Trophoblast cell (in vitro differentiated cells and primary cell): ENCODE data around the gene CCDC40.

Source experiments
- DNase-seq, 2 donors: peaks; one replicate each; pipeline ENCODE4 v3.0.0-alpha.2; 2016
- H2AFZ ChIP-seq: 2 replicates; pipeline ENCODE4 v1.6.1; 2013; ENCODE audit warnings: low read length, moderate library complexity, mild to moderate bottlenecking; ENCODE audit not compliant: insufficient read depth, poor library complexity
- H2AK5ac ChIP-seq: 2 replicates; pipeline ENCODE4 v1.6.1; 2013; ENCODE audit warnings: mild to moderate bottlenecking, low read length
- H2BK120ac ChIP-seq: 2 replicates; pipeline ENCODE4 v1.6.1; 2013; ENCODE audit warnings: low read length, mild to moderate bottlenecking, moderate library complexity; ENCODE audit not compliant: insufficient read depth, poor library complexity
- H2BK12ac ChIP-seq: 2 replicates; pipeline ENCODE4 v1.6.1; 2013; ENCODE audit warnings: mild to moderate bottlenecking, low read length, moderate library complexity
- H2BK5ac ChIP-seq: 2 replicates; pipeline ENCODE4 v1.6.1; 2013; ENCODE audit warnings: low read length, low read depth, moderate library complexity, mild to moderate bottlenecking; ENCODE audit not compliant: poor library complexity
- H3K14ac ChIP-seq: 2 replicates; pipeline ENCODE4 v1.6.1; 2013; ENCODE audit warnings: mild to moderate bottlenecking, low read length
- H3K18ac ChIP-seq: 2 replicates; pipeline ENCODE4 v1.6.1; 2013; ENCODE audit warnings: mild to moderate bottlenecking, low read length
- H3K23ac ChIP-seq: 2 replicates; pipeline ENCODE4 v1.6.1; 2013; ENCODE audit warnings: low read length
- H3K27ac ChIP-seq: 2 replicates; pipeline ENCODE4 v1.5.1; 2013; ENCODE audit warnings: low read depth, mild to moderate bottlenecking, inconsistent platforms, low read length, moderate library complexity
- H3K27me3 ChIP-seq: 2 replicates; pipeline ENCODE4 v1.6.1; 2013; ENCODE audit warnings: inconsistent platforms, mild to moderate bottlenecking, low read length, moderate library complexity; ENCODE audit not compliant: insufficient read depth
- H3K36me3 ChIP-seq, 2 experiments: 1 replicate in 1 of 2; 2 replicates in 1 of 2; pipeline ENCODE4 v1.6.1; 2013; ENCODE audit warnings: low read length in 2 of 2, mild to moderate bottlenecking in 2 of 2, moderate library complexity in 1 of 2; ENCODE audit not compliant: insufficient read depth in 2 of 2, control insufficient read depth in 1 of 2
- H3K4ac ChIP-seq: 2 replicates; pipeline ENCODE4 v1.6.1; 2013; ENCODE audit warnings: low read depth, mild to moderate bottlenecking, low read length, moderate library complexity
- H3K4me1 ChIP-seq, 2 experiments: 1 replicate in 1 of 2; 2 replicates in 1 of 2; pipeline ENCODE4 v1.6.1; 2013; ENCODE audit warnings: low read length in 2 of 2, mild to moderate bottlenecking in 2 of 2, moderate library complexity in 1 of 2; ENCODE audit not compliant: insufficient read depth in 2 of 2, control insufficient read depth in 1 of 2
- H3K4me2 ChIP-seq: 2 replicates; pipeline ENCODE4 v1.6.1; 2013; ENCODE audit warnings: inconsistent platforms, mild to moderate bottlenecking, low read length, moderate library complexity
- H3K4me3 ChIP-seq: 2 replicates; pipeline ENCODE4 v1.5.1; 2013; ENCODE audit warnings: mild to moderate bottlenecking, low read depth, low read length, inconsistent platforms
- H3K79me1 ChIP-seq: one replicate; pipeline ENCODE4 v1.6.1; 2013; ENCODE audit warnings: low read length
- H3K79me2 ChIP-seq: 2 replicates; pipeline ENCODE4 v1.6.1; 2013; ENCODE audit warnings: low read length, mild to moderate bottlenecking; ENCODE audit not compliant: control insufficient read depth, insufficient read depth, poor library complexity
- H3K9ac ChIP-seq: 2 replicates; pipeline ENCODE4 v1.6.1; 2013; ENCODE audit warnings: mild to moderate bottlenecking, low read length
- H3K9me3 ChIP-seq: 2 replicates; pipeline ENCODE4 v1.6.1; 2013; ENCODE audit warnings: low read depth, mild to moderate bottlenecking, control low read depth, inconsistent platforms, low read length; ENCODE audit not compliant: insufficient read depth
- H4K12ac ChIP-seq: 2 replicates; pipeline ENCODE4 v1.6.1; 2013; ENCODE audit warnings: low read depth, mild to moderate bottlenecking, low read length, moderate library complexity
- H4K8ac ChIP-seq: 2 replicates; pipeline ENCODE4 v1.6.1; 2013; ENCODE audit warnings: low read depth, mild to moderate bottlenecking, low read length, moderate library complexity
- H4K91ac ChIP-seq: one replicate; pipeline ENCODE4 v1.6.1; 2013; ENCODE audit warnings: low read depth, mild to moderate bottlenecking, low read length, moderate library complexity
- WGBS: extraction: QIAGEN DNeasy Blood & Tissue Kit; methylation state at CpG from one replicate; pipeline ENCODE4 v1.1.7; 2013; ENCODE audit warnings: missing lambda C conversion rate; ENCODE audit not compliant: insufficient read length, insufficient coverage; ENCODE audit errors: extremely low coverage; 5-methylcytosine and 5-hydroxymethylcytosine counted together

The CCDC40 gene

DNA sequence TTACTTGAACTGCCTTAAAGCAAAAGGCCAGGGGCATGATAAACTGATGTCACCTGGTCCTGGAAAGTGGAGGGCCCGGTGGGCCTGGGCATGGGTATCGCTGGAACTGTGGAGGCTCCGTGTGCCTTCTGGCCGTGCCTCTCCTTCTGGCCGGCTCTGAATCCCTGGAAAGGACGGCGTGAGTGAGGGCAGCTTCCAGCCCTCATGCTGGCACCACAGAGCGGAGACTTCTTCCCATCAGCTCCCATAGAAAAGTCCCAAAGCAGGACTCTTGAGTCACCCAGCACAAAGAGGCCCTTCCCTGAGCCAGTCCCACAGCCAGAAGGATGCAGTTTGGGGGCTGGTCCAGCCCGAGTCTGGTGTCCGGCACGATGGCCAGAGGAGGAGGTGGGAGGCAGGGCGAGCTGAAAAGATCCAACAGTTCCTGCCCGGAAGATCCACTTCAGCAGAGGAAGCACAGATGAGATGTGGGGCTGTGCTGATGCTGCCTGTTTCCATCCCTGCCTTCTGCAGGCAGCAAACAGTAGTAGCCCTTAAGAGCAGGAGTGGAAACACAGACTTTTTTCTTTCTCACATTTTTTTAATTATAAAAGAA lies 72.7 kb downstream of the CCDC40 start:
- H2AK5ac ChIP-seq = no peak overlapping the region
- H3K23ac ChIP-seq = no peak overlapping the region
- no peak overlapping the region for H3K4me2 ChIP-seq
- no peak overlapping the region for H3K14ac ChIP-seq
- H4K12ac ChIP-seq = no peak overlapping the region
- no CpG with 5 or more reads among the region's 13 CpGs for WGBS
- no peak overlapping the region for H2BK12ac ChIP-seq
- no peak overlapping the region for H3K18ac ChIP-seq
- peaks cover 2% of the 10 kb centered on the region for H3K9me3 ChIP-seq
- H3K27ac ChIP-seq = no peak overlapping the region
- no peak overlapping the region for H4K91ac ChIP-seq
- no peak overlapping the region for H2AFZ ChIP-seq
- H3K4me1 ChIP-seq = peaks cover 21 to 29% of the 10 kb centered on the region in 2 experiments
- no peak overlapping the region for H2BK120ac ChIP-seq
- no peak overlapping the region for H2BK5ac ChIP-seq
- peaks cover 3 to 4% of the 10 kb centered on the region in 2 experiments for H3K36me3 ChIP-seq
- peaks cover 9% of the 10 kb centered on the region for H3K79me1 ChIP-seq
- H3K4ac ChIP-seq = no peak overlapping the region
- no peak overlapping the region for H4K8ac ChIP-seq
- no peak overlapping the region for H3K9ac ChIP-seq
- DNase-seq = no peak
- no peak overlapping the region for H3K4me3 ChIP-seq
- H3K27me3 ChIP-seq = no peaks in the 10 kb centered on the region
- H3K79me2 ChIP-seq = peaks cover 3% of the 10 kb centered on the region

DNA sequence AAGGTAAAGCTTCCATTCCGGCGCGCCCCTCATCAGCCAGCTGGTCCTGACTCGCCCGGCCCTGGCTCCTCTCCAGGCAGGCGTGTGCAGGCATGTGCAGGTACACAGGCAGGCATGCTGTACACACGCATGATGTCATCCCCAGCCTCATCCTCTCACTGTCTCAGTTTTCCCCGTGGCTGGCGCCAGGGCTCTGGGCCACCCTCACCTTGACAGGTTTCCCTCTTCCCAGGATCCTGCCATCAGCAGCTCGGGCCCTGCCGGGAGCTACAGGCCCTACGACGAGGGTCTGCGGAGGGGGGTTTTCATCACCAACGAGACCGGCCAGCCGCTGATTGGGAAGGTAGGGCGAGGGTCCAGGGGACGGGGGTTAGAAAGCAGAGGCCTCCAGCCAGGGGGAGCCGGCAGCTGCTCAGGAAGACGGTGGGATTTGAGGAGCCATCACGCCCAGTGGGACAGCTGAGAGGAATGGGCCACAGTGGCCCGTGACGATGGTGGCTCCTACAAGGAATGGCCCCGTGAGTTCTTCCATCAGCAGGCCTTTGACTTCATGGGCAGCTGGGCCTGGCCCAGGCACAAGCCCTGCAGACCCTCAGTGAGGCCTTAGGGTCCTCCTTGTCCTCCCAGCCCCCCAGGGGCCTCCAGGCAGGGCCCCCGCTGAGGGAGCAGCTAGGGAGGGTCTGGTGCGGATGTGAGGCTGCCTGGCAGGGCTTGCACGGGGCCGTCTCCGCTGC lies 73.4 kb downstream of the CCDC40 start:
- Histone ChIP-seq H3K36me3 (peaks cover 3 to 4% of the 10 kb centered on the region in 2 experiments), H4K8ac (no peak overlapping the region), H3K9ac (no peak overlapping the region), H3K27ac (no peak overlapping the region), H3K9me3 (peaks cover 2% of the 10 kb centered on the region), H3K79me2 (peaks cover 3% of the 10 kb centered on the region), H3K4me3 (no peak overlapping the region), H3K4me2 (no peak overlapping the region), H3K18ac (no peak overlapping the region), H3K27me3 (no peaks in the 10 kb centered on the region), H3K14ac (no peak overlapping the region), H2BK120ac (no peak overlapping the region), H2BK12ac (peak overlapping the region; percentile 7), H3K79me1 (peaks cover 9% of the 10 kb centered on the region), H3K4ac (no peak overlapping the region), H3K4me1 (peaks cover 16 to 25% of the 10 kb centered on the region in 2 experiments), H3K23ac (no peak overlapping the region), H2AFZ (no peak overlapping the region), H2AK5ac (peak overlapping the region; percentile 40), H2BK5ac (no peak overlapping the region), H4K12ac (no peak overlapping the region), H4K91ac (peak overlapping the region; percentile 42)
- peak in 1 of 2 donors; percentile 44 for DNase-seq
- no CpG with 5 or more reads among the region's 30 CpGs for WGBS

DNA sequence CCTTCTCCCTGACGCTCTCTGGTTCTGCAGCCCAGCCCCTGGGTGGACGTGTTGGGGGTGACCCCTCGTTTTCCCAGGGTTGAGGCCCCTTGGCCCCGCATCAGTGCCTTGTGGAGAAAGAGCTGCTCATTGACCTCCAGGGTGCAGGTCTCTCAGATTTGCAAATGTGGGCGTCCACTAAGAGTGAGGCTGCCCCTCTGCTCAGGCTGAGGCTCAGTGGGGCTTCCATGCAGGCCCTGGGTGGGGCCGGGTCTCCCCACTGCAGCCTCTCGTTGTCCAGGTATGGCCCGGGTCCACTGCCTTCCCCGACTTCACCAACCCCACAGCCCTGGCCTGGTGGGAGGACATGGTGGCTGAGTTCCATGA lies 74.0 kb downstream of the CCDC40 start:
- no peak overlapping the region for H3K4ac ChIP-seq
- no peaks in the 10 kb centered on the region for H3K27me3 ChIP-seq
- peak overlapping the region; percentile 3 for H4K91ac ChIP-seq
- H2BK120ac ChIP-seq = no peak overlapping the region
- no peak overlapping the region for H3K23ac ChIP-seq
- peaks cover 3% of the 10 kb centered on the region for H3K79me2 ChIP-seq
- H2BK5ac ChIP-seq = no peak overlapping the region
- no peak overlapping the region for H4K12ac ChIP-seq
- H3K4me3 ChIP-seq = no peak overlapping the region
- WGBS = no CpG with 5 or more reads among the region's 9 CpGs
- H4K8ac ChIP-seq = no peak overlapping the region
- H2BK12ac ChIP-seq = peak overlapping the region; percentile 51
- peaks cover 3 to 4% of the 10 kb centered on the region in 2 experiments for H3K36me3 ChIP-seq
- DNase-seq = no peak
- peaks cover 16 to 25% of the 10 kb centered on the region in 2 experiments for H3K4me1 ChIP-seq
- H3K18ac ChIP-seq = peak overlapping the region; percentile 30
- peaks cover 9% of the 10 kb centered on the region for H3K79me1 ChIP-seq
- no peak overlapping the region for H3K27ac ChIP-seq
- peak overlapping the region; percentile 40 for H2AK5ac ChIP-seq
- no peak overlapping the region for H2AFZ ChIP-seq
- H3K4me2 ChIP-seq = no peak overlapping the region
- peaks cover 2% of the 10 kb centered on the region for H3K9me3 ChIP-seq
- no peak overlapping the region for H3K14ac ChIP-seq
- no peak overlapping the region for H3K9ac ChIP-seq

DNA sequence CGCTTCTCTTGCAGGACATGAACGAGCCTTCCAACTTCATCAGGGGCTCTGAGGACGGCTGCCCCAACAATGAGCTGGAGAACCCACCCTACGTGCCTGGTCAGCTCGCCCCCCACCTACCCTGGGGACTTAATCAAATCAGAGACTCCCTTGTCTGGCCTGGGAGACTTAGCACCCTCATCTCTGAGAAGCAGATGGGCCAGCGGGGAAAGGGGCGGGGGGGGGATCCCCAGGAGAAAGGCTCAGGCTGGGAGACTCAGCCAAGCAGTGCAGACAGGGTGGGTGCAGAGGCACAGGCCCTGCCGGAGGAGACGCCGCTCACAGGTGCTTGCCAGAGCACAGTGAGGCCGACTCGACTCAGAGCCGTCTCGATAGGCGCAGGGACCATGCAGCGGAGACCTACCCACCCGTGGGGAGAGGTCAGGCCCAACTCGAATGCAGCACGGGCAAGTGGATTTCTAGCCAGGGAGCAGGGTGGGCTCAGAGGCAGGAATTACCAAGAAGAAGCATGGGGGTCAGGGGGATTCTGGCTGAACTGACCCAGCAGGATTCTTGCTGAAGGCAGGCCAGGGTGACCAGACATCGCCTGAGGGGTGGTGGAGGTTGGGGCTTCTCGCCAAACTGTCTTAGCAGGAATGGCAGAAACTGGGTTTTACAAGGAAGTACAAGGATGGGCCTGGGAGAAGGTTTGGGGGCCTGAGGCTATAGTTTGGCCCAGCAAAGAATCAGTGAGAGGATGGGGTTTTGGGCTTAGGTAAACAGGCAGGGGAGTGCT lies 74.7 kb downstream of the CCDC40 start:
- no CpG with 5 or more reads among the region's 21 CpGs for WGBS
- Histone ChIP-seq H3K4me2 (peak overlapping the region; percentile 7), H2AFZ (no peak overlapping the region), H4K8ac (no peak overlapping the region), H3K27me3 (no peaks in the 10 kb centered on the region), H3K4me3 (no peak overlapping the region), H2BK120ac (peak overlapping the region; percentile 55), H3K4me1 (peaks cover 16 to 25% of the 10 kb centered on the region in 2 experiments), H3K14ac (no peak overlapping the region), H3K9me3 (peaks cover 2% of the 10 kb centered on the region), H2BK5ac (peak overlapping the region; percentile 58), H3K4ac (no peak overlapping the region), H2BK12ac (peak overlapping the region; percentile 19), H4K12ac (no peak overlapping the region), H3K9ac (no peak overlapping the region), H3K36me3 (peaks cover 3 to 4% of the 10 kb centered on the region in 2 experiments), H4K91ac (peak overlapping the region; percentile 36), H3K23ac (no peak overlapping the region), H2AK5ac (peak overlapping the region; percentile 11), H3K27ac (peak overlapping the region; percentile 45), H3K79me2 (peaks cover 3% of the 10 kb centered on the region), H3K18ac (peak overlapping the region; percentile 30), H3K79me1 (peaks cover 9% of the 10 kb centered on the region)
- peak; percentile 60 to 65 for DNase-seq
